ENCODE results near the gene AEBP1.

Gene AEBP1

DNA sequence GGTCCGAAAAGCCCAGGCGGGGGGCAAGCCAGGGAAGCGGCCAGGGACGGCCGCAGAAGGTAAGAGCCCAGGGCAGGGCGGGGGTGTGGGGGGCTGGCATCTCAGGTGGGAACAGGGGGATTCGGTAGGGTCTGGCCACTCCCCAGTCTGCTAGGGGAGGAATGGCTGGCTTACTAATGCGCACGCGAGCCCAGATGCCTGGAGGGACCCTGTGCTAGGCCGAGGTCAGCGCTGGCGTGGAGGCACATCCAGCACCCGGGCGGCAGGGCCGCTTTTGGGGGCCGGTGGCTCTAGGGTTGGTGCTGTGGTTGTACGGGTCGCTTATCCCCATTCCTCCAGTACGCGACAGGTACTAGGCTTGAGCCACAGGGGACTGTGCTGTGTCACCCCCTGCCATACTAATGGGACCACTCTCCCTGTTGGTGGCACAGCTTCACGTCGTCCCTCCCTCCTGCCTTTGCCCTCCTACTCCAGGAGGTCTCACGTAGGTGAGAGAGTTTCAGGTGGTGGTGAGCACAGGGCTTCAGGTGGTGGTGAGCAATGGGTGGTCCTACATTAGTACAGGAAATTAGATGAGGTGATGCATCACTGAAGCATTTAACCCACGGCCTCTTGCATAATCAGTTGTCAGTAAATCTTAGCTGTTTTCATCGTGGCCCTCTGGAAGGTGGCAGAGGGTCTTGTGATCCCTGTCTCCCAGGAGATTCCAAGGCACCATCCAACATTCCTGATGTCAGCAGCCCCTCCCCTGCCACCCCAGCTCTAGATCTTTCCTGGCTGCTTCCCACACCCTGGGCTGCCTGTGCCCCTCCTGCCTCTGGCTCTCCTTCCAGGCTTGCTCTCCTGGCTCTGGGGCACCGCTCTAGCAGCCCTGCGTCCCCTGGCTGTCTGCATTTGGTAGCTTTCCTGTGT is 971 bp downstream of the AEBP1 start:
- no peak for DNase-seq (ENCODE audit: low read depth in 2 of 2)

DNA sequence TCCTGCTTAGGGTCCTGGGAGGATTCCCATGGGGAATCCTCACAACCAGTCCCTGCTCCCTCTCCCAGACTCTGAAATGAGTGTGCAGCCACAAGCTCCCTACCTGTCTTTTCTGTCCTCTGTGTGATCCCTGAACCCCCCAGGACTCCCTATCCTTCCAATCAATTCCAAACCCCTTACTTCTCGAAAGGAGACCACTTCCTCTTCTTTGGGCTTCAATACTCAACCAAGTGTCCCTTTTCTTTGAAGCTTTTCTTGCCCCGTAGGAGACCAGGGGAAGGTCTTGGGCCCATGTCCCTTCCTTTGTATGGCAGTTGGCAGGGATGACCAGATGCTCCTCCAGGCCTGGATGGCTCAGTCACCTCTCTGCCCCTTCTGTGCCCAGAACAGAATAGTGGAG is 1.7 kb downstream of the AEBP1 start:
- DNase-seq (ENCODE audit: low read depth in 2 of 2), result no peak

DNA sequence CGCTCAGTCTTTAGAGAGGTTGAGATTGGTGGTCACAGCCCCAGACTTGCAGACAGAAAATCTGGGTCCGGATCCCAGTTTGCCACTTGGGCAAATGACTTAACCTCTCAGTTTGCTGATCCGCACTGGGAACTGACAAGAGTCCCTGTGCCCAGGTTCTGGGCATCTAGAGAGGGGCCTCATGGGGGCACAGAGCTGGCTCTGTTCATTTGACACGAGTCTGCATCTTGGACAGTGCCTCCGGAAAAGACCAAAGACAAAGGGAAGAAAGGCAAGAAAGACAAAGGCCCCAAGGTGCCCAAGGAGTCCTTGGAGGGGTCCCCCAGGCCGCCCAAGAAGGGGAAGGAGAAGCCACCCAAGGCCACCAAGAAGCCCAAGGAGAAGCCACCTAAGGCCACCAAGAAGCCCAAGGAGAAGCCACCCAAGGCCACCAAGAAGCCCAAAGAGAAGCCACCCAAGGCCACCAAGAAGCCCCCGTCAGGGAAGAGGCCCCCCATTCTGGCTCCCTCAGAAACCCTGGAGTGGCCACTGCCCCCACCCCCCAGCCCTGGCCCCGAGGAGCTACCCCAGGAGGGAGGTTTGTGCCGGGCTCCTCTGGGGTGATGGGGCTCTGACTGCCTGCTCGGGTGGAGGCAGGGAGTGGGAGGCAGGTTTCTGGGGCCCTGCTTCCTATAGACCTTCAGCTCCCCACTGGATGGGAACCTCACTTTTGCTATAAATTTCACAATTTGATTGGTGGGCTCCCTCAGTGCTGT is 2.3 kb downstream of the AEBP1 start:
- no peak for DNase-seq (ENCODE audit: low read depth in 2 of 2)

DNA sequence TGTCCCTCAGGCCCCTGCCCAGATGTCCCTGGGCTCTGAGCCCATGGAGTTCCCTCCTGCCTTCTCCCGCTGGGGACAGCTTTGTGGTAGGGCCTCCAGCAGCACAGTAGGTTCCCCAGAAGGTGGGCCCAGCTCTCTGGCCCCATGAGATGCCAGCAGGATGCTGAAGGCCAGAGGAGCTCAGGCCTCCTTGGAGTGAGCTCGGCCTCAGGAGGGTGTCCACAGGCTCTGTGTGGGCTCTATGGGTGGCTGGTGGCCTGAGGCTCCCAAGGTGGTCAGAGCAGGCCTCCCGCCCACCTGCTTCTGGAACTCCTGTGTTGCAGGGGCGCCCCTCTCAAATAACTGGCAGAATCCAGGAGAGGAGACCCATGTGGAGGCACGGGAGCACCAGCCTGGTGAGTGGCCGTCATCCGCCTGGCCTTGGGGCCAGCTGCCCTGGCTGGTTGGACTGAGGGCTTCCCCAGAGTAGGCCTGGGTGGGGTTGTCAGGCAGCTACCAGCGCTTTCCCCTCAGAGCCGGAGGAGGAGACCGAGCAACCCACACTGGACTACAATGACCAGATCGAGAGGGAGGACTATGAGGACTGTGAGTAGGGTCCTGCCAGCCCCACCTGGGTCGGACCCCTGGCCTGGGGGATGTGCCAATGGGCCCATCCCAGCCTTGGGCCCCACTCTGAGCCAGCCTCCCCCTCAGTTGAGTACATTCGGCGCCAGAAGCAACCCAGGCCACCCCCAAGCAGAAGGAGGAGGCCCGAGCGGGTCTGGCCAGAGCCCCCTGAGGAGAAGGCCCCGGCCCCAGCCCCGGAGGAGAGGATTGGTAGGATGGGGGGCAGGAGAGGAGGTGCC is 3.2 kb downstream of the AEBP1 start:
- no peak for DNase-seq (ENCODE audit: low read depth in 2 of 2)

DNA sequence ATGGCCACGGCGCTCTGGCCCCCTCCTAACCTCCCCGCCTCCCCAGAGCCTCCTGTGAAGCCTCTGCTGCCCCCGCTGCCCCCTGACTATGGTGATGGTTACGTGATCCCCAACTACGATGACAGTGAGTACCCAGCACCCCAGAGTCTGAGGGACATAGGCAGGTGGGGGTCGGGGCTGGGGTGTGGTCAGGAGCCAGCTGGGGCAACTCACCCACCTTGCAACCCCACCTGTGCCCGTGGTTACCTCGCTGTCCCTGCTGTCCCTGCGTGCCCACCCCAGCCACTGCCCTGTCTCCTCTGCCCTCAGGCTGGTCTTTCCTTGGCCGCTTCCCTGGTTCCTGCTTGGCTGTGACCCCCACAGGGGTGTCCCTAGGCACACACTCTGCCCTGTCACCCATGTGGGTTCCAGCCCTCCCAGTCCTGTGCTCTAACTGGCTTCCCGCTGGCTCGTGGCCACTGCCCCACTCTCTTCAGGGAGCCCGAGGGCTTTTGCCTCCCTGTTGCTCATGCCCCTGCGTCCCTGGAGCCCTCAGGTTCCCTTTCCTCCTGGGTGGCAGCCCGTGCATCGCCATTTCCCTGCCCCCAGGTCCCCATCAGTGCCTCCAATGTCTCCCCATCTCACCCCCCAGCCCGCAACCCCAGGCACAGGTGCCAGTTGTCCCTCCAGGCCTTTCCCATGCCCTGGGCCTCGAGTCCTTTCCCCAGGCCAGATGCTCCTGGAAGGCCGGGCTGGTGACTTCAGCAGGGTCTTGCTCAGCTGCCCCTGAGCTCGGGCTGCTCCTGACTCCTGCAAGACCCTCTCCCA is 4.0 kb downstream of the AEBP1 start:
- no peak for DNase-seq (ENCODE audit: low read depth in 2 of 2)

DNA sequence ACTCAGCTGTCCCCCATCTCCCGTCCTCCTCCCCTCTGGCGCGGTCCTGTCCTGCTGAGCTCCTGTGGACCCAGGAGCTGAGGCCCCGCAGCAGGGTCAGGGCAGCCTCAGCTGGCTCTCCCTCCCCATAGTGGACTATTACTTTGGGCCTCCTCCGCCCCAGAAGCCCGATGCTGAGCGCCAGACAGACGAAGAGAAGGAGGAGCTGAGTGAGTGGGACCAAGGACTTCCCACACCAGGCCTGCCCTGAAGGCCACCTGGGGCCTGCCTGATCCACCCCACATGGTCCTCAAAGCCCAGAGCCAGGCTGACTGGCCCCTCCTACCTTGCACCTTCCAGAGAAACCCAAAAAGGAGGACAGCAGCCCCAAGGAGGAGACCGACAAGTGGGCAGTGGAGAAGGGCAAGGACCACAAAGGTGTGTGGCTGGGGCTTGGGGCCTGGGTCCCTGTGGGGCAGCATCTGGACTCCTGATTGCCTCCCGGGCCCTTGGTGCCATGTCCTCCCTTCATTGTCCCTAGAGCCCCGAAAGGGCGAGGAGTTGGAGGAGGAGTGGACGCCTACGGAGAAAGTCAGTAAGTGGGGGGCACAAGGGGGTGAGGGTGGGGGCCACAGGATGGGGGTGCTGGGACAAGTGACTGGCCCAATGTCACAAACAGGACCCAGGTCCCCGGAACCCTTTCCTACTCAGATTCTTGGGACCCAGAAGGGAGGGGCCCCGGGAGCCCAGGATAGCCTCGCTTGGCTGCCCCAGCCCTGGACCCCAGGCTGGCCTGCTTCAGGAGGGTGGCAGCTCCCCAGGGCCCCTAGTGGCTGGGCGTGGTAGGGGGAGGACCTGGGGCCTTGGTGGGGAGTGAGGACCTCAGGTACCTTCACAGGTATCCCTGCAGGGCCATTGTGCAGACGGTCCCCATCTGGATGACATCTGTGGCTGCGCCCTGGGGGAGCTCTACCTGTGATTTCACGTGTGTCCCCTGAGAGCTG is 4.9 kb downstream of the AEBP1 start:
- no peak for DNase-seq (ENCODE audit: low read depth in 2 of 2)

DNA sequence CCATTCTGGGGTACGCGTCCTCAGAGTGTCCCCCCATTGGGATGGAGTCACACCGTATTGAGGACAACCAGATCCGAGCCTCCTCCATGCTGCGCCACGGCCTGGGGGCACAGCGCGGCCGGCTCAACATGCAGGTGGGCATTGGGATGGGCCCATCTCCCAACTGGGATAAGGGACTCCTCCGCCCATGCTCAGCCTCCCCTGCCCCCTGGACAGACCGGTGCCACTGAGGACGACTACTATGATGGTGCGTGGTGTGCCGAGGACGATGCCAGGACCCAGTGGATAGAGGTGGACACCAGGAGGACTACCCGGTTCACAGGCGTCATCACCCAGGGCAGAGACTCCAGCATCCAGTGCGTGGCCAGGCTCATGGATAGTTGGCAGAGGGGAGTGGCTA is 5.8 kb downstream of the AEBP1 start:
- DNase-seq (ENCODE audit: low read depth in 2 of 2), result no peak

DNA sequence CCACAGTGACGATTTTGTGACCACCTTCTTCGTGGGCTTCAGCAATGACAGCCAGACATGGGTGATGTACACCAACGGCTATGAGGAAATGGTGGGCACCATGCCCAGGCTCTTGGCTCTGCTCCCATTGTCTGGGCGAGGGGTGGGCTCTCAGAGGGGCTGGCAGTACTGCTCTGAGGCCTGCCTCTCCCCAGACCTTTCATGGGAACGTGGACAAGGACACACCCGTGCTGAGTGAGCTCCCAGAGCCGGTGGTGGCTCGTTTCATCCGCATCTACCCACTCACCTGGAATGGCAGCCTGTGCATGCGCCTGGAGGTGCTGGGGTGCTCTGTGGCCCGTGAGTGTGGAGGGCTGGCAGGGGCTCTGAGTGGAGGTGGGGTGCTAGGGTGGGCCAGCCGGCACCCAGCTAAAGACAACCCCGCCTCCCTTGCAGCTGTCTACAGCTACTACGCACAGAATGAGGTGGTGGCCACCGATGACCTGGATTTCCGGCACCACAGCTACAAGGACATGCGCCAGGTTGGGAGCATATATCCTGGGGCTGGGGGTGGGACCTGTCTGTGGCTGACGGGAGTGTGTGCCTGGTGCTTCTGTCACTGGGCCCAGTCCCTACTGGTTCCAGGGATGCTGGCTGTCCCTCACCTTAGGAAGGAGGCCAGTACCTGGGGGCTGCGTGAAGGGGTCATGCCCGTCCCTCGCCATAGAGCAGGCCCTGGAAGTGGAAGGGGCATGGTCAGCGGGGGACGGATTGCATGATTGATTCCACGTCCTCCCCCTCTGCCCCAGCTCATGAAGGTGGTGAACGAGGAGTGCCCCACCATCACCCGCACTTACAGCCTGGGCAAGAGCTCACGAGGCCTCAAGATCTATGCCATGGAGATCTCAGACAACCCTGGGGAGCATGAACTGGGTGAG is 6.8 kb downstream of the AEBP1 start:
- no peak for DNase-seq (ENCODE audit: low read depth in 2 of 2)

DNA sequence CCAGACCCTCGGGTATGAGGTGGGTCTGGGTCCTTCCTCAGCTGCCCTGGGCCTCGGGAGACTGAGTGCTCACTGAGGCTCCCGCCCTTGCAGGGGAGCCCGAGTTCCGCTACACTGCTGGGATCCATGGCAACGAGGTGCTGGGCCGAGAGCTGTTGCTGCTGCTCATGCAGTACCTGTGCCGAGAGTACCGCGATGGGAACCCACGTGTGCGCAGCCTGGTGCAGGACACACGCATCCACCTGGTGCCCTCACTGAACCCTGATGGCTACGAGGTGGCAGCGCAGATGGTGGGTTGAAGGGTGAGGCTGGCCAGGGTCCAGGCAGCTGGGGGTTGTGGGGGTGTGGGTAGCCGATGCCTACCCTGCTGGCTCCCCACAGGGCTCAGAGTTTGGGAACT is 7.6 kb downstream of the AEBP1 start:
- DNase-seq (ENCODE audit: low read depth in 2 of 2), result no peak

DNA sequence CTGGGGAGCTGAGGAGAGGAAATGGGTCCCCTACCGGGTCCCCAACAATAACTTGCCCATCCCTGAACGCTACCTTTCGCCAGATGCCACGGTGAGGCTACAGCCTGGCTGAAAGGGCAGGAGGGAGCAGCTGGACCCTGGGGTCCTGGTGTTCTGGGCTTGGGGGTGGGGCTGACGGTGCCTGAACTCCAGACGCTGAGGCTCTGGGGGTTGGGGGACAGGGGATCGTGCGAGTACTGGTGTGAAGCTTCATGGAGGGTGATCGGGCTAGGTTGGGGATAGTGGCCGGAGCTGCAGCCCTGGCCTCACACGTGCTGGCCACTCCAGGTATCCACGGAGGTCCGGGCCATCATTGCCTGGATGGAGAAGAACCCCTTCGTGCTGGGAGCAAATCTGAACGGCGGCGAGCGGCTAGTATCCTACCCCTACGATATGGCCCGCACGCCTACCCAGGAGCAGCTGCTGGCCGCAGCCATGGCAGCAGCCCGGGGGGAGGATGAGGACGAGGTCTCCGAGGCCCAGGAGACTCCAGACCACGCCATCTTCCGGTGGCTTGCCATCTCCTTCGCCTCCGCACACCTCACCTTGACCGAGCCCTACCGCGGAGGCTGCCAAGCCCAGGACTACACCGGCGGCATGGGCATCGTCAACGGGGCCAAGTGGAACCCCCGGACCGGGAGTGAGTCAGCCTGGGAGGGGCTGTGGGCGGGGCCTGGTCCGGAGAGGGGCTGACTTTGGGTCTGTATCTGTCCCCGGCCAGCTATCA is 8.3 kb downstream of the AEBP1 start:
- no peak for DNase-seq (ENCODE audit: low read depth in 2 of 2)

DNA sequence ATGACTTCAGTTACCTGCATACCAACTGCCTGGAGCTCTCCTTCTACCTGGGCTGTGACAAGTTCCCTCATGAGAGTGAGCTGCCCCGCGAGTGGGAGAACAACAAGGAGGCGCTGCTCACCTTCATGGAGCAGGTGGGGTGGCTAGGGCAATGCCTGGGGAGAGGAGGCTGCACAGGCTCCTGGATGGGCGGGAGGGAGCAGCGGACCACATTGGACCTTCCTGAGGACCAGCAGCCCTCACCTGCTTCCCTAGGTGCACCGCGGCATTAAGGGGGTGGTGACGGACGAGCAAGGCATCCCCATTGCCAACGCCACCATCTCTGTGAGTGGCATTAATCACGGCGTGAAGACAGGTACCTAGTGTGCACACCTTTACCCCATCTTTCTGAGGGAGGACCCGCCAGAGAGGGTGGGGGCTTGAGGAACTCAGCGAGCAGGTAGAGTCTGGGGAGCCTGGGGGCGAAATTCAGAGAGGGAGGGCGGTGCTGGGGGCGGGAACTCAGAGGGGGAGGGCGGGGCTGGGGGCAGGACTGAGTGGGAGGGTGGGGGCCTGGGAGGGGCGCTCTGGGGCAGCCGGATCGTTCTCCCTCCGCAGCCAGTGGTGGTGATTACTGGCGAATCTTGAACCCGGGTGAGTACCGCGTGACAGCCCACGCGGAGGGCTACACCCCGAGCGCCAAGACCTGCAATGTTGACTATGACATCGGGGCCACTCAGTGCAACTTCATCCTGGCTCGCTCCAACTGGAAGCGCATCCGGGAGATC is 9.0 kb downstream of the AEBP1 start:
- DNase-seq (ENCODE audit: low read depth in 2 of 2), result no peak

DNA sequence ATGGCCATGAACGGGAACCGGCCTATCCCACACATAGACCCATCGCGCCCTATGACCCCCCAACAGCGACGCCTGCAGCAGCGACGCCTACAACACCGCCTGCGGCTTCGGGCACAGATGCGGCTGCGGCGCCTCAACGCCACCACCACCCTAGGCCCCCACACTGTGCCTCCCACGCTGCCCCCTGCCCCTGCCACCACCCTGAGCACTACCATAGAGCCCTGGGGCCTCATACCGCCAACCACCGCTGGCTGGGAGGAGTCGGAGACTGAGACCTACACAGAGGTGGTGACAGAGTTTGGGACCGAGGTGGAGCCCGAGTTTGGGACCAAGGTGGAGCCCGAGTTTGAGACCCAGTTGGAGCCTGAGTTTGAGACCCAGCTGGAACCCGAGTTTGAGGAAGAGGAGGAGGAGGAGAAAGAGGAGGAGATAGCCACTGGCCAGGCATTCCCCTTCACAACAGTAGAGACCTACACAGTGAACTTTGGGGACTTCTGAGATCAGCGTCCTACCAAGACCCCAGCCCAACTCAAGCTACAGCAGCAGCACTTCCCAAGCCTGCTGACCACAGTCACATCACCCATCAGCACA is 9.7 kb downstream of the AEBP1 start:
- DNase-seq (ENCODE audit: low read depth in 2 of 2), result no peak

DNA sequence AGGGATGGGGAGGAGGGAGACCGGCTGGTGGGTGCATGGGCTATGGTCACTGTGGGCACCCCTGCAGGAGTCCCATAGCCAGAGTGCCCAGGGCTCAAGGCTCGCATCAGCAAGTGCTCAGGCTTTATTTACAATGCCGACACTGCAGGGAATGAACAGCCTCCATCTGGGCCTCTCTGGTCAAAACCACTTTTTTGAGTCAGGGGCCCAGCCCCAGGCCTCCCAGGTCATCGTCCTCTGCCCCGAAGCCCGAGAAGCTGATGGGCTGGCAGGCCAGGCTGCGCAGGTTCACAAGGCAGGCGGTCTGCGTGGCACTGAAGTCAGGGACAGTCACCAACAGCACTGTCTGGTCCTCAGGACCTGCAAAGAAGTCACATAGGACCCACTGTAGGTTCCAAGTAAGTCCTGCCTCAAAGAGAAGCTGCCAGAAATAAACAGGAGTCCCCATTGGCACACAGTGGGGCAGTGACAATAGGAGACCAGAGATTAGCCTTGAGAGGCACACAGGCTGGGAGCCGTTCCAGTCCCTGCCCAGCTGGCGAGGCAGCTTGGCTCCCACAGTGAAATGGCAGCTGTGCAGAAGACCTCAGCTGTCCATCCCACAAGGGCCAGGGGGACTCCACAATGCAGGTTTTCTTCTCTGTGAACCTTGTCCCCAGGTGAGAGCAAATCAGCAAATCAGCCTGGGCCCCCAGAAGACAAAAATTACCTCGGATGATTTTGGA is 10.6 kb downstream of the AEBP1 start:
- no peak for DNase-seq (ENCODE audit: low read depth in 2 of 2)

DNA sequence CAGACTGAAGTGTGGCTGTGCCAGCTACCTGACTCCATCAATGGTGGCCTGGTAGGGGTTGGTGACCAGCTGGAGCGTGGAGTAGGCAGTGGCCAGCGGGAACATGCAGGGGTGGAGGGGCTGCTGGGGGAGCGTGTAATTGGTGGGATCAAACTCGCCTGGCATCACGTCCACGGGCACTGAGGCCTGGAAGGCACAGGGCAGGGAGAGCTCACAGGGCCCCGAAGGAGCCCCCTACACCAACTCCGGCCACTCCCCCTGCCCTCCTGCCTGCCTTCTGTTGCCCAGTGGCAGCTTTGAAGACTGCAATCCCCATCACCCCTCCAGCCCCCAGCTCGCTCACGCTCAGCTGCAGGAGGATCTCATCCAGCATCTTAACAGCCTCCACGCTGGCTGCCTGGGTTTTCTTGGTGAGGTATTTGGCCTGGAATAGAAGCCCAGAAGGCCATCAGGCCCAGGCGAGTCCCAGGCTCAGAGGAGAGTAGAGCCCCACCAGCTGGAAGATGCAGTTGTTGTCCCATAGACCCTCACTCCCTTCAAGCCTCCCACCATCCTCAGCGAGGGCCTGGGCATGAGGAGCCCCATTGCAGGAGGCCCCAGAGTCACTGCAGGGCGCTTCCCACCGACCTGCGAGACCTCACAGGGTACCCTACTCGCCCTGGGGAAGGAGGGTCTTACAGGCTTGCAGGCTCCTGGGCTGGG is 12.1 kb downstream of the AEBP1 start:
- DNase-seq (ENCODE audit: low read depth in 2 of 2), result no peak

DNA sequence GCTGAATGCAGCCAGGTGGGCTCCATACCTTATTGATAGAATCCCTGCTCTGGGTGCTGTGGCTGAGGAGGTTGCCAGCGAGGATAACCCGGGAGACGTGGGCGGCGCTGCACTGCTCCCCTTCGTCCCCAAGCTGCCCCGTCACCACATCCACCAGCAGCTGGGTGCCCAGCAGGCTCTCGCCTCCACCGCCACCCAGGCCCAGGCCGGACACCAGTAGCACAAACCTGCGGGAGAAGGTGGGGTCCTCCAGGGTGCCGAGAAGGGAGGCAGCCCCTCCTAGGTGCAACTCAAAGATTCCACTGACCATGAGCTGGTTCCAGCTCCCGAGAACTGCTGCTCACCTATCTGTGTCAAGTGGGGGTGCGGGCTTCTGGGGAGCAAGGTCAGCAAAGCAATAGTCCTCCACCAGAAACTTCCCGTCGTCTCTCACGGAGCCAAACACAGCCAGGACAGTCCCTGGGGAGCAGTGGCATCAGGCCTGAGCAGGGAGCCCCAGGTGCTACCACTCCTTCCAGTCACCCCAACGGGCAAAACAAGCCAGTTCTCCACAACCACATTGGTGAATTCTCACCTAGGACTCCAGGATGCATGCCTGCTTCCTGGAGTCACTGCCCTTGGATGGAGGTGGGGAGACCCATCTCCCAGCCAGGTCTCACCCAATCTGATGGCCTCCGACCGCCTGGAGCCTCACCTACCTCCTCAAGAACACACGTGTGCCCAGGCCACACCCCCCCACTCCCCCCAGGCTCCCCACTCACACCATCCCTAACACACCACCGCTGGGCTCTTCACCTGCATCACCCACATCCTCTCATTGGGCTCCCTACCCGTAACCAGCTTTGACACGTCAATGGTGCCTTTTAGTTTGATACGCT is 12.9 kb downstream of the AEBP1 start:
- no peak for DNase-seq (ENCODE audit: low read depth in 2 of 2)
